ENCODE measurements around the gene CORO2B. TPM values are rescaled to one million over a fixed set of nuclear protein-coding genes. Genes with fewer than 3 reads are reported as not detected.

Gene CORO2B
- total and polyA plus RNA-seq, 2 of the 4 experiments (the other 2 are of a cell fraction): 9.3 to 39.3 TPM

DNA sequence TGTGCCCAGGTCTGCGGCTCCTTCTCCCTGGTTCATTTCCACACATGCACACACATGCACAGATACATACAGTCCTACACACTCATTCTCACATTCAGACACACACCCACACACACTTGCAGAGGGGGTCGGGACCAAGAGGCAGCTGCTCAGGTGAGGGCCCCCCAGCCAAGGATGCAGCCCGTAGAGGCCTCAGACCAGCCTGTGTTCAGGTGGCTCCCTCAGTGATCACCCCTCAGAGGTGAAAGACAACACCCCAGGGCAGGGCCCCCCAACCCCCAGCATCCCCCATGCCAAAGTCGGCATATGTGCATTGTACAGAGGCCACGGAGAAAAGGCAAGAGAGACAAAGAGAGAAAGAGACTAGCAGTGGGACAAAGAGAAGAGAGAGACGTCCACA lies 5.9 kb upstream of the CORO2B start:
- in situ Hi-C loops (cut with MboI; ENCODE audit: low sequenced_read_pairs): loop anchor here (5.0 kb wide), 1 partner anchor 99 kb away; no protein-coding TSS in a partner anchor
- Histone ChIP-seq H3K4ac (ENCODE audit: low read depth, low read length) (no peak overlapping the region), H3K27ac (ENCODE audit: insufficient read depth, low read length) (no peak overlapping the region), H3K4me3 (ENCODE audit: insufficient read depth, low read depth, low read length) (no peak overlapping the region), H3K36me3 (ENCODE audit: control insufficient read depth, insufficient read depth, low read length) (no peaks in the 10 kb centered on the region), H2AFZ (replicated peaks; ENCODE audit: low read length, poor library complexity) (no peak overlapping the region), H4K91ac (ENCODE audit: insufficient read depth, low read depth, low read length) (no peak overlapping the region), H3K9me1 (ENCODE audit: insufficient read depth, low read length) (peaks cover 3% of the 10 kb centered on the region), H3K9me3 (ENCODE audit: control insufficient read depth, insufficient read depth, low read length) (no peaks in the 10 kb centered on the region), H2BK5ac (ENCODE audit: low read depth, low read length, poor library complexity, severe bottlenecking) (no peak overlapping the region), H4K20me1 (ENCODE audit: insufficient read depth, low read length) (no peaks in the 10 kb centered on the region), H3K14ac (replicated peaks; ENCODE audit: low read depth, low read length) (no peak overlapping the region), H3K27me3 (ENCODE audit: control insufficient read depth, insufficient read depth, low read length) (peaks cover 37% of the 10 kb centered on the region), H3K23ac (ENCODE audit: low read depth, low read length) (no peak overlapping the region), H3K4me1 (ENCODE audit: control insufficient read depth, insufficient read depth, low read length) (peaks cover under 1% of the 10 kb centered on the region; the same call in 1 of the 2 replicates), H3K79me1 (ENCODE audit: low read depth in 1 of 2, low read length in 2 of 2) (peaks cover 2 to 4% of the 10 kb centered on the region in 2 experiments; a peak in 2 of 4 replicates), H4K8ac (ENCODE audit: low read depth in 2 of 2, low read length in 2 of 2) (no peak overlapping the region), H2AK5ac (ENCODE audit: low read depth, low read length) (no peak overlapping the region), H2BK120ac (ENCODE audit: low read depth, low read length) (no peak overlapping the region), H4K5ac (ENCODE audit: low read depth, low read length) (no peak overlapping the region), H3K18ac (ENCODE audit: low read depth, low read length) (no peak overlapping the region), H3K56ac (ENCODE audit: extremely low read depth, insufficient read depth, low read length) (no peak overlapping the region), H3K4me2 (ENCODE audit: low read depth, low read length) (no peak overlapping the region), H2BK15ac (ENCODE audit: low read depth, low read length) (no peak overlapping the region), H2BK20ac (ENCODE audit: low read depth, low read length) (no peak overlapping the region), H2AK9ac (replicated peaks; ENCODE audit: low read depth, low read length, poor library complexity) (no peak overlapping the region), H3K9ac (ENCODE audit: low read depth, low read length) (no peak overlapping the region)
- POLR2A ChIA-PET (ENCODE audit: unreplicated experiment): no interaction called here
- CTCF ChIA-PET: no interaction called here
- DNase-seq (no peak), ATAC-seq (ENCODE audit: low read depth) (no peak)
- TF ChIP-seq MAZ (IDR thresholded peaks at IDR 0.05; ENCODE audit: borderline replicate concordance, low read depth, low read length) (no peak), NFE2L2 (IDR thresholded peaks at IDR 0.05; ENCODE audit: low read depth, low read length) (no peak), CHD1 (IDR thresholded peaks at IDR 0.05; ENCODE audit: low read depth, low read length) (no peak), MXI1 (IDR thresholded peaks at IDR 0.05; ENCODE audit: borderline replicate concordance, low read depth, low read length) (no peak), FOS (IDR thresholded peaks at IDR 0.05; ENCODE audit: low read depth, low read length) (no peak), RFX5 (IDR thresholded peaks at IDR 0.05; ENCODE audit: low read depth, low read length) (no peak), RCOR1 (IDR thresholded peaks at IDR 0.05; ENCODE audit: insufficient replicate concordance, low read length) (no peak)
- dilution Hi-C loops (cut with HindIII; ENCODE audit: low sequenced_read_pairs, unreplicated experiment): no loop called here
- WGBS, 2 experiments (ENCODE audit: extremely low coverage in 2 of 2, insufficient read length in 1 of 2): 83% methylated on average over 2 of the region's 6 CpGs; no CpG with 5 or more reads in 1 of the 2 experiments
- intact Hi-C loops (cut with micrococcal nuclease): no loop called here
- BruUV-seq (replicated peaks): no TSS peak
